HL-60/S4 (cell line): ENCODE data around the gene IVNS1ABP.

ENCODE experiments used
- in situ Hi-C: fragments of 300-500 bp; cut with MboI; formaldehyde crosslinking; loops from 2 replicates; pipeline ENCODE4 v1.14.3; 2022; ENCODE audit warnings: low sequenced_read_pairs

Gene IVNS1ABP

GRCh38 chr1:185334182-185334581 lies 17.1 kb upstream of the IVNS1ABP start:
- in situ Hi-C loops: no loop called here

- in situ Hi-C loops: loop anchor here (10.0 kb wide), 1 partner anchor 337 kb away; no protein-coding TSS in a partner anchor
These were observed 11.2 kb upstream of the IVNS1ABP start for GRCh38 chr1:185328255-185328654.

GRCh38 chr1:185325413-185325812 lies 8.4 kb upstream of the IVNS1ABP start:
- in situ Hi-C loops: loop anchor here (10.0 kb wide), 1 partner anchor 339 kb away; no protein-coding TSS in a partner anchor

- in situ Hi-C loops: loop anchor here (10.0 to 25.0 kb wide), 2 partner anchors 238 to 341 kb away; no protein-coding TSS in a partner anchor
These were observed 7.1 kb upstream of the IVNS1ABP start for GRCh38 chr1:185324118-185324517.

- in situ Hi-C loops: loop anchor here (10.0 to 25.0 kb wide), 2 partner anchors 240 to 342 kb away; no protein-coding TSS in a partner anchor
These were observed 5.6 kb upstream of the IVNS1ABP start for GRCh38 chr1:185322636-185323035.

GRCh38 chr1:185321653-185322221 lies 4.7 kb upstream of the IVNS1ABP start:
- in situ Hi-C loops: loop anchor here (10.0 to 25.0 kb wide), 2 partner anchors 241 to 343 kb away; no protein-coding TSS in a partner anchor

GRCh38 chr1:185321104-185321503 lies 4.1 kb upstream of the IVNS1ABP start:
- in situ Hi-C loops: loop anchor here (10.0 to 25.0 kb wide), 2 partner anchors 241 to 344 kb away; no protein-coding TSS in a partner anchor

GRCh38 chr1:185319139-185319475 lies 2.1 kb upstream of the IVNS1ABP start:
- in situ Hi-C loops: loop anchor here (25.0 kb wide), 1 partner anchor 243 kb away; no protein-coding TSS in a partner anchor

GRCh38 chr1:185318431-185319138 lies 1.5 kb upstream of the IVNS1ABP start:
- in situ Hi-C loops: loop anchor here (25.0 kb wide), 1 partner anchor 244 kb away; no protein-coding TSS in a partner anchor

GRCh38 chr1:185317886-185318310 lies 855 bp upstream of the IVNS1ABP start:
- in situ Hi-C loops: loop anchor here (25.0 kb wide), 1 partner anchor 244 kb away; no protein-coding TSS in a partner anchor

GRCh38 chr1:185316163-185317033 lies 645 bp downstream of the IVNS1ABP start:
- in situ Hi-C loops: loop anchor here (25.0 kb wide), 1 partner anchor 246 kb away; no protein-coding TSS in a partner anchor

GRCh38 chr1:185315445-185316071 lies 1.5 kb downstream of the IVNS1ABP start:
- in situ Hi-C loops: loop anchor here (25.0 kb wide), 1 partner anchor 247 kb away; no protein-coding TSS in a partner anchor

GRCh38 chr1:185314411-185314810 lies 2.6 kb downstream of the IVNS1ABP start:
- in situ Hi-C loops: loop anchor here (25.0 kb wide), 1 partner anchor 248 kb away; no protein-coding TSS in a partner anchor

- in situ Hi-C loops: loop anchor here (25.0 kb wide), 1 partner anchor 250 kb away; no protein-coding TSS in a partner anchor
These were observed 4.5 kb downstream of the IVNS1ABP start for GRCh38 chr1:185312361-185313138.

- in situ Hi-C loops: loop anchor here (25.0 kb wide), 1 partner anchor 251 kb away; no protein-coding TSS in a partner anchor
These were observed 5.3 kb downstream of the IVNS1ABP start for GRCh38 chr1:185311589-185312225.

- in situ Hi-C loops: loop anchor here (25.0 kb wide), 1 partner anchor 253 kb away; no protein-coding TSS in a partner anchor
These were observed 7.5 kb downstream of the IVNS1ABP start for GRCh38 chr1:185309566-185309965.

- in situ Hi-C loops: loop anchor here (25.0 kb wide), 1 partner anchor 254 kb away; no protein-coding TSS in a partner anchor
These were observed 8.9 kb downstream of the IVNS1ABP start for GRCh38 chr1:185308126-185308525.

- in situ Hi-C loops: loop anchor here (25.0 kb wide), 1 partner anchor 257 kb away; no protein-coding TSS in a partner anchor
These were observed 11.6 kb downstream of the IVNS1ABP start for GRCh38 chr1:185305419-185305818.
